Esophagus squamous epithelium (tissue), 4 donors: ENCODE data around the gene LGR4.

Experiments
- CTCF ChIP-seq, 6 experiments: fragments of 450-650 bp in 4 of 6; fragments of 200-600 bp in 2 of 6; sonication (generic) in 2 of 6; IDR thresholded peaks; one replicate each; pipeline ENCODE4 v1.5.1; 2016 to 2019; ENCODE audit warnings: antibody characterized with exemption in 6 of 6, mild to moderate bottlenecking in 4 of 6, moderate library complexity in 4 of 6
- POLR2A ChIP-seq, 4 donors: fragments of 450-650 bp; IDR thresholded peaks; one replicate each; pipeline ENCODE4 v1.6.1; 2017; ENCODE audit warnings: antibody characterized with exemption in 4 of 4, mild to moderate bottlenecking in 4 of 4, moderate library complexity in 3 of 4

- TF ChIP-seq CTCF (IDR thresholded peaks at IDR 0.05) (peak in 2 of 6 experiments; percentile 7), POLR2A (IDR thresholded peaks at IDR 0.05) (no peak)
Observed at GRCh38 chr11:27383645-27384044, 88.9 kb downstream of the LGR4 start.
